AG10803 (cell line): ENCODE data around the gene TNFRSF19.
A peak's percentile ranks its signal among the peaks of the same experiment; 100 is the strongest.

Experiments used
- DNase-seq: peaks from one replicate; pipeline ENCODE4 v3.0.0; 2010; ENCODE audit warnings: low read depth
- H3K4me3 ChIP-seq: 2 replicates; pipeline ENCODE4 v1.5.1; 2011; ENCODE audit warnings: mild to moderate bottlenecking, low read length, control low read depth
- CTCF ChIP-seq: conservative IDR thresholded peaks from 2 replicates; pipeline ENCODE4 v1.5.1; 2011; ENCODE audit warnings: mild to moderate bottlenecking, low read length, control low read depth, inconsistent platforms

Gene TNFRSF19

GRCh38 chr13:23557733-23558132, 12.5 kb upstream of the TNFRSF19 start:
- DNase-seq: no peak
- H3K4me3 ChIP-seq: no peak overlapping the region
- no peak for TF ChIP-seq CTCF

- DNase-seq: peak; percentile 95
- peak overlapping the region; percentile 53 for H3K4me3 ChIP-seq
- TF ChIP-seq CTCF: no peak
These were observed 11.3 kb upstream of the TNFRSF19 start for GRCh38 chr13:23558675-23559536.

GRCh38 chr13:23560571-23561089, 9.6 kb upstream of the TNFRSF19 start:
- no peak for DNase-seq
- no peak overlapping the region for H3K4me3 ChIP-seq
- no peak for TF ChIP-seq CTCF

- no peak overlapping the region for H3K4me3 ChIP-seq
- no peak for DNase-seq
- no peak for TF ChIP-seq CTCF
These were observed 9.0 kb upstream of the TNFRSF19 start for GRCh38 chr13:23561261-23561660.

- DNase-seq: no peak
- no peak for TF ChIP-seq CTCF
- no peak overlapping the region for H3K4me3 ChIP-seq
These were observed 6.9 kb upstream of the TNFRSF19 start for GRCh38 chr13:23563085-23563845.

GRCh38 chr13:23567906-23568460, 2.2 kb upstream of the TNFRSF19 start:
- H3K4me3 ChIP-seq: no peak overlapping the region
- peak; percentile 35 for TF ChIP-seq CTCF
- DNase-seq: peak; percentile 36
